C4-2B (cell line): ENCODE measurements around the gene ZNF790.

ENCODE experiments used
- CTCF ChIP-seq: fragments of 450-650 bp; conservative IDR thresholded peaks from 2 replicates; pipeline ENCODE4 v1.5.1; 2017; ENCODE audit warnings: mild to moderate bottlenecking
- ZFX ChIP-seq: fragments of 450-650 bp; IDR thresholded peaks from 2 replicates; pipeline ENCODE4 v1.6.1; 2017

GRCh38 chr19:36849701-36850558 lies 11.7 kb upstream of the ZNF790 start:
- TF ChIP-seq CTCF: no peak
- peak; percentile 21; the same call in 1 of the 2 replicates for TF ChIP-seq ZFX
